Measurements from ENCODE around the gene KRTAP17-1. TPM values are rescaled to one million over a fixed set of nuclear protein-coding genes. Genes with fewer than 3 reads are reported as not detected.
"Not testable (repeated sequence)": the region's sequence is repeated elsewhere in the genome, so short reads cannot be mapped to it uniquely, and the experiment has no call there.

KRTAP17-1 gene
- total RNA-seq, 1 donor from 2014 or later, result not detected

DNA sequence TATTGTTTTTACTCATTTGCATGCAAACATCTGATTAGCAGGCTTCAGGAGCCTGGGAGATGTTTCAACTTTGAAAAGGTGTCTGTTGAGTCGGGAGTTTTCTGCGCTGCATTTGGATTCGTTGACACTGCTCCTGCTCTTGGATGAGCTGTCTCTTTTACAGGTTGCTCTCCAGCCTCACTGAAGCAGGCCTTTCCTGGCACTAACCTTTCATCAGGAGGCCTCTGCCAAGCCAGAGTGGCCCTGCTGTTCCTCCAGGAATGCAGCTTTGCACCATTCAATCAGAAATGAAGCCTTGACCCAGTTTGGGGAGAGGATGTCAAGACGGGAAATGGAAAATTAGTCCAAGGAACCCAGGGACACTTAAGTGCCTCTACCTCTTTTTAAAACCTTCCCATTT lies 12.5 kb downstream of the KRTAP17-1 start:
- DNase-seq, result no peak

DNA sequence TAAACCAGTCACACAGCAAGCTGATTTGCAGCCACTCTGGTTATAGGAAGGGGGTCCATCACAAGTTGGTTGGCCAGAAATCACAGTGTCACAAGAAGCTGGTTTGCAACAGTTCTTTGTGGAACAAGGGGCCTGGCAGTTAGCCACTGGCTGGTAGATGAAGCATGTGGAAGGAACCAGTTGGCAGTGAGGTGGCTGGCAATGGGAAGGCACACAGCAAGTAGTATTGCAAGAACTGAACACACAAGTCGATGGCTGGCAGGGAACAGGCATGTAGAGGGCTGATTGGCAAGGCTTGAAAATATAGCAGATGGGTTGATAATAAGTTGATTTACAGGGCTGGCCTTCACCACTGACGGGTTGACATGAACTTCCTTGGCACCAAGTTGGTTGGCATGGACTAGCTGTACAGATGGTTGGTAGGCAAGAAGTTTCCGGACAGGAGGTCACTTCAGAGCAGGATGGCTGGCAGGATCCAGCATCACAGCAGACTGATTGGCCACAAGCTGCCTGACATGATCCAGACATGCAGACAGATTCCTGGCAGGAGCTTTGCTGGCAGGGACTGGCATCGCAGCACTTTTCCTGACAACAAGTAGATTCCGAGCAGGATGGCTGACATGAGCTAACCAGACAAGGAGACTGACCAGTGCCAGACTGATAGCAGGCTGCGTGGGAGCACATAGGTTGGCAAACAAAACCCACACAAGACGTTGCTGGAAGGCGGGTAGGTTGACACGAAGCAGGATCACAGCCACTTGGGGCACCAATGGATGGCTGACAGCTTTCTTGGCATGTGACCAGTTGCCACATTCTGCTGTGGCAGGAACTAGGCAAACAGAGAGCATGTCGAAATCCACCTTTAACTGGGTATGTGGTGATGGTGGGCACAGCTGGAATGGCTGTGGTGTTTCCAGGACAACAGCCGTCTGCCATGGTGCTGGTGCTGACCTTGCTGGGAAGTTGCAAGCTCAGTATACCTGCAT lies 13.3 kb downstream of the KRTAP17-1 start, which contains the start of gene KRTAP29-1:
Gene KRTAP29-1, minus strand, starts transcription at position 936 of the 986 bp plus-strand sequence. Its CDS starts 0 bp downstream, at position 936.
- no peak for DNase-seq

DNA sequence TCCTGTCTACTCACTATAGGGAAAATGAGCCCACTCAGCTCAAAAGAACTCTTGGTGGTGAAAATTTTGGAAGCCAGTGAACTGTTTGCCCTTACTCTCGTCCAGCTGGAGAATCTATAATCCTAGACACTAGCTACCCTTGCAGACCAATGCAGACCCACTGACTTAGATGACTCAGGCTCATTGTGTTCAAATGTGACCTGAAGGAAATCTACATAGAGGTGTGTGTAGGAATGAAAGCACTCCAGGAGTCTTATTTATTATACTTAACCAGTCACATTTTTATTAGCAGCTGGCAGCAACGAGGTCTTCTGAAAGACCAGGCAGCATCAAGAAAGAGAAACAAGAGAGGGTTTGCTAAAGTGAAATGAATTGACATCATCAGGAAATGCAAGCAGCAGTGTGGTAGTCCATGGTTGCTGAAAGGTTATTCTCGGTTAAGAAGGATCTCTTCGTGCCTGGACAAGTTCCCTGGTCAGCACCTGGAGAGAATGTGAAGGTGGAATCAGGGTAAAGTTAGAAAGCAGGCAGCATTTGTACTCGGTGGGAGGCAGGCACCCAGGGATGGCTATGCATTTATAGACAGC lies 14.2 kb downstream of the KRTAP17-1 start:
- no peak for DNase-seq

DNA sequence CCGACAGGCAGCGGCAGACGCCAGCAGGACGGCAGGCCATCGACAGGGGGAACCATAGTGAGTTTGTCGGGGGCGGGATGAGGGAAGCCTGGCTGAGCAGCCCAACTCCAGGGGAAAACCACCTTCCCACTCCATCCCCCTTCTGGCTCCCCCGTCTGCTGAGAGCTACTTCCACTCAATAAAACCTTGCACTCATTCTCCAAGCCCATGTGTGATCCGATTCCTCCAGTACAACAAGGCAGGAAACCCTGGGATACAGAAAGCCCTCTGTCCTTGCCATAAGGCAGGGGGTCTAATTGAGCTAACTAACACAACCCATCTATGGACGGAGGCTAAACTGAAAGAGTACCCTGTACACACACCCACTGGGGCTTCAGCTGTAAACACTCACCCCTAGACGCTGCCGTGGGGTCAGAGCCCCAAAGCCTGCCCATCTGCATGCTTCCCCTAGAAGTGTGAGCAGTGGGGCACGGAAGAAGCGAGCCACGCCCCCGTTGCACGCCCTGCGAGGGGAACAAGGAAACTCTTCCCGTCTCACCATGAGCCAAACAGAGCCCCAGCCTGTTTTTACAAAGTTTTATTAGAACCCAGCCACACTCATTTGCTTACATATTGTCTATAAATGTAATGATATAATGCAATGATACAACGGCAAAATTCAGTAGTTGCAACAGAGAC lies 16.9 kb downstream of the KRTAP17-1 start:
- DNase-seq, result no peak

DNA sequence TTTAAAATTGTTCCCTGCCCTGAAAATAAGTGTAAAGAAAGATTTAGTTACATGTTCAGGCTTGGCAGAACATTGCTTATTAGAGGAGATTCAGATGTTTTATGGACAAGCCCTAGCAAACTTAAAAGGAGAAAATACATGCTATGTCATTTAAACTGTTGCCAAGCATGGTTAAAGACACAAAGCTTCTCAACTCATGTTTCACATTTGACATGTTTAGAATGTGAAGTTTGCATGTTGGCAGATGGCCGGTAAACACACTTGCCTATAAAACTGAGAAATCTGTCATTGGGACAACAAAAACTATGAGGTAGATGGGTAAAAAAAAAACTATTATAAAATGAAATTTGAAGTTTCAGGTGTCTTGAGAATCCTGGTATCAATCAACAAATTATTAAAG lies 18.7 kb downstream of the KRTAP17-1 start:
- DNase-seq, result no peak

DNA sequence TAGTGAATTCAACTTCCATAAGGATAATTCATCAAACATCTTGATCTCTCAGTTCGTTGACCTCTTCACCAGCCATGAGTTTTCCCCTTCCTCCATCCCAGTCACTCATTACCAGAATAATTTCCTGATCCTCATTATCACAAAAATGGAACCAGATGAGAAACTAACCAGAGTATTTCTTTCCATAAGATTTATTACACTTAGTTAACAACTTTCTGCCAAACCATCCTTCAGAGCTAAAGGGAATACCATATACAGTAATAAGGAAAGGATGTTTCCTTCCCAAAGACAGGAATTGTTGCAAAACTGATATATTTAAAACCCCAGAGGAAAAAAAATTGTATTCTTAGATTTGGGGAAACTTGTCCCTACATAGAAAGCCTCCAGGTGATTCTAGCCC lies 21.5 kb downstream of the KRTAP17-1 start:
- no peak for DNase-seq

DNA sequence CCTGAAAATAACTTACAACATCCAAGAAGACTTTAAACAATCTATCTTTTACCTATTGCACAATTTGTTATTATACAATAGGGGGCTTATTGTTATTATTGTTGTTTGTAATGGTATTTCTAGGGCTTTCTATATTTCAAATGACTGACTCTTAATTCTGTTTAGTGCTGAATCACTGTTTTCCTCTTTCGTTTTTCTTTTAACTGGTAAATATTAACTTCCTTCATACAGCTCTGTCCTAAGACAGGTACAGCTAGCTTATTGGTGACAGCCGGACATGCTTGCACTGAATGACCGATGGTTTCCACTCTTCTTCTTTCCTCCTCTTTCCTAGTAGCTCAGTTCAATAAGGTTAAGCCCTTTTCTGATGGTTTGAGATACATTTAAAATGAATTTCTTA lies 28.5 kb downstream of the KRTAP17-1 start:
- no peak for DNase-seq

DNA sequence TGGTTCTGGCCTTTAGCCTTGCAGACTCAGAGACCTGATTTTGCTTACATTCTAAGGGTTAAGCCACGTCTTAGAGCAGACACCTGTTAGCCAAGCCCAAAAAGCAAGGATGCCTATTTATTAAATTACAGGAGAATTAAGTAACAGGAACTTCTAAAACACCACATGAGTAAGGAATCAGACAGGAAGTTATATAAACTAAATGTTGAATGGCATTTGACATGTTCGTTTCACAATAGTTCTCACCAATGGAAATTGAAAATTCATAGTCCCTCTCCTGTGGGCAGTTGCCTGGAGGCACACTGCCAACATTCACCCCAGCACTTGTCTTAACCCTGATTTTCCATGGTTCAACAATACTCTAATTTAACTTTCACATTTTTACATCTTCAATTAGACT lies 31.0 kb downstream of the KRTAP17-1 start:
- DNase-seq, result no peak

DNA sequence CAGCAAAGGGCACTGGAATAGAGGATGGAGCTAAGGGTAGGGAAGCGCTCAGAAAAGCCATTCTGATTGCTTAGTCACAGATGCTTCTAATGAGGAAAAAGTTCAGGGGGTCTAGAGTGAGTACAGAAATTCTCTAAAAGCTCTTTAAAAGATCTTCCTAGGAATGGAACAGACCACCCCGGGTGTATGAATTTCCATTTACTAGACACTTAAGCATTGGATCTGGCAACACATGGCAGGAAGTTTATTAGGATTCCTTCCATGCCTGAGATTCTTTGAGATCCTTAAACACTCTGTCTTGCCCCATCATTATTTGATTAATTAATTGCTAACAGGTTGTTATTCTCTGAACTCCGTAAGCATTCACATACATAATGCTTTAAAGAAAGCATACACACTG lies 31.5 kb downstream of the KRTAP17-1 start:
- no peak for DNase-seq

DNA sequence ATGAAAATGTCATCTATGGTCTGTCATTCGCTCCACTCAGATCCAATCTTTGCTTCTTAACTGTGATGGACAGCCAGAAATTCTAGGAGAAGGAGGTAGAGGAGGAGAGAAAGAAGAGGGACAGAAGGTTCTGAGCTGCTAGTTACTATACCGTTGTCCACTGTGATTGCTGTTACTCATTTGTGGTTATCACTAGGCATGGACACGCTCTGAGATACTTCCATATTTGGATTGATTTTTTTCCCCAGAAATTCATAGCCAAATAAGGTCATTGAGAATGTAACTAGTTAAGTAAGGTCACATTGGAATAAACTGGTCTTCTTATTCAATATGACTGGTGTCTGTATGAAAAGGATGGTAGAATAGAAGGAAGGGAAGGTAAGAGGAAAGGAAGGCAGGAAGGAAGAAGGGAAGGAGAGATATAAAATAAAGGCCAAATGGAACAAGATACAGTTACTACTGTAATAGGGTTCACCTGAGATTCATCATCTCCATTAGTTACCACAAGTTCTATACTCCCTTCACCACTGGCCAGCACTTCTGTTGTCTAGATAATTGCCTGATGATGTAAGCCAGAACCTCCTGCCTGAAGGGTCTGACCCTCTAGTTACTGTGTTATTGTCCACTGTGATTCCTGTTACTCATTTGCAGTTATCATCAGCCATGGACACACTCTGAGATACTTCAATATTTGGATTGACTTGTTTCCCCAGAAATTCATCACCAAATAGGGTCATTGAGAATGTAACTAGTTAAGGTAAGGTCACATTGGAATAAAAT lies 37.1 kb downstream of the KRTAP17-1 start:
- DNase-seq, result no peak

DNA sequence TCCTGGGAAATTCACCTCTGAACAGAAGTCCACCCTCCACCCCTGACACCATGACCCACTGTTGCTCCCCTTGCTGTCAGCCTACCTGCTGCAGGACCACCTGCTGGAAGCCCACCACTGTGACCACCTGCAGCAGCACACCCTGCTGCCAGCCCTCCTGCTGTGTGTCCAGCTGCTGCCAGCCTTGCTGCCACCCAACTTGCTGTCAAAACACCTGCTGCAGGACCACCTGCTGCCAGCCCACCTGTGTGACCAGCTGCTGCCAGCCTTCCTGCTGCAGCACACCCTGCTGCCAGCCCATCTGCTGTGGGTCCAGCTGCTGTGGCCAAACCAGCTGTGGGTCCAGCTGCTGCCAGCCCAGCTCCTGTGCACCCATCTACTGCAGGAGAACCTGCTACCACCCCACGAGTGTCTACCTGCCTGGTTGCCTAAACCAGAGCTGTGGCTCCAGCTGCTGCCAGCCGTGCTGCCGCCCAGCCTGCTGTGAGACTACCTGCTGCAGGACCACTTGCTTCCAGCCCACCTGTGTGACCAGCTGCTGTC lies 39.8 kb downstream of the KRTAP17-1 start, which contains the start of gene KRTAP9-7:
Gene KRTAP9-7, plus strand, starts transcription at position 51 of the 543 bp plus-strand sequence. Its CDS starts 0 bp downstream, at position 51.
- not testable (repeated sequence) for DNase-seq

DNA sequence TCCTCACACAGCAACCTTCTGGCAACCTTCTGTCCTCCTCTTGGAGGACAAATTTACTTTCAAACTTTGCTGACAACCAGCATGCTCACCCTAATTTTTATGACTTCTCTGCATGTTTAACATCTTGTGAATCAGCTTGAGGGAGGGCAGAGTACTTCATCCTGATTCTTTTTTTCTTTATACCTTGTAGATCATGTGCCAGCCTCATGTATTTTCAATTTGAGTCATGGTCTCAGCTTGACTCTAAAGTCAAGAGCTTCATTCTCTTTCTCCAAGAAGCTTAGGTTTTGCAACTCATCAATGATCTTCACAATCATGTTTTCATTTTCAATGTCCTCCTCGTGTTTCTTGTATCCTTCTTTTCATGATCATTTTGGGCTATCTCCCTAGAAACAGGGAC lies 43.7 kb downstream of the KRTAP17-1 start:
- DNase-seq, result no peak

DNA sequence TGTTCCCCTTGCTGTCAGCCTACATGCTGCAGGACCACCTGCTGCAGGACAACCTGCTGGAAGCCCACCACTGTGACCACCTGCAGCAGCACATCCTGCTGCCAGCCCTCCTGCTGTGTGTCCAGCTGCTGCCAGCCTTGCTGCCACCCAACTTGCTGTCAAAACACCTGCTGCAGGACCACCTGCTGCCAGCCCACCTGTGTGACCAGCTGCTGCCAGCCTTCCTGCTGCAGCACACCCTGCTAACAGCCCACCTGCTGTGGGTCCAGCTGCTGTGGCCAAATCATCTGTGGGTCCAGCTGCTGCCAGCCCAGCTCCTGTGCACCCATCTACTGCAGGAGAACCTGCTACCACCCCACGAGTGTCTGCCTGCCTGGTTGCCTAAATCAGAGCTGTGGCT lies 44.2 kb downstream of the KRTAP17-1 start:
- DNase-seq, result not testable (repeated sequence)

DNA sequence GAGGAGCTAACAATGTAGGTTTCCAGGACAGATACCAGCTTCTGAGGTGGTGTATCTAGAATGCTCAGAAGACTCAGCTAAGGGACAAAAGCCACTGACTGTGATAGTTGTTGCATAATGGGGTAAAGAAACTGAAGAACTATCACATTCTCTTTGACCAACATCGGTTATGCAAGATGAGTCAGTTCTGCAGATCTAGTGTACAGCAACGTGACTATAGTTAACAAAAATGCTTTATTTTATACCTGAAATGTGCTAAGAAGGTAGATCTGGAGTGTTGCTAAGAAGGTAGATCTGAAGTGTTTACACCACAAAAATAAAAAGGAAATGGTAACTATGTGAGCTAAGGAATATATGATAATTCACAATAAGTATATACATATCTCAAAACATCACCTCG lies 47.8 kb downstream of the KRTAP17-1 start:
- no peak for DNase-seq

DNA sequence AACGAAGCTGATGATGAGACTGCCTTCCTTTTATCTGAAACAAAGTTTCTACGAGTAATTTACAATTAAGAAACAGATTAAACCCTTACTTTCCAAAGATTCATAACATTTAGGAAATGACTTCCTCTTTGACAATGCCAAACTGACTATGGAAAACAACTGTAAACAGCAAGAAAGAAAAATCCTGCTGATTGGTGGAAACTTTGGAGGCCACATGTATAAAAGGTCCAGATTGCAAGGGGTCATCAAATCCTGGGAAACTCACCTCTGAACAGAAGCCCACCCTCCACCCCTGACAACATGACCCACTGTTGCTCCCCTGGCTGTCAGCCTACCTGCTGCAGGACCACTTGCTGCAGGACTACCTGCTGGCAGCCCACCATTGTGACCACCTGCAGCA lies 50.4 kb downstream of the KRTAP17-1 start, which contains the start of gene KRTAP9-6:
Gene KRTAP9-6, plus strand, starts transcription at position 301 of the 400 bp plus-strand sequence. Its CDS starts 0 bp downstream, at position 301.
- no peak for DNase-seq

Small RNAs within 50 kb of the gene (small RNA-seq; reads per million reads assigned to genes)
- gene KRTAP9-10P, result not detected

Other genes starting within 250 kb of the KRTAP17-1 start
- not detected for gene KRTAP2-4, start 249.8 kb downstream of the KRTAP17-1 start, total RNA-seq
- gene KRTAP4-7, start 231.6 kb downstream of the KRTAP17-1 start, total RNA-seq, result not detected
- not detected for gene KRTAP4-8, start 217.6 kb downstream of the KRTAP17-1 start, total RNA-seq
- gene KRTAP4-16, start 213.5 kb downstream of the KRTAP17-1 start, total RNA-seq, result not detected
- not detected for gene KRTAP4-9, start 210.3 kb downstream of the KRTAP17-1 start, total RNA-seq
- gene KRTAP4-11, start 197.3 kb downstream of the KRTAP17-1 start, total RNA-seq, result not detected
- gene KRTAP4-12, start 191.5 kb downstream of the KRTAP17-1 start, total RNA-seq, result not detected
- not detected for gene KRTAP4-6, start 175.2 kb downstream of the KRTAP17-1 start, total RNA-seq
- not detected for gene KRTAP4-5, start 165.9 kb downstream of the KRTAP17-1 start, total RNA-seq
- gene KRTAP4-4, start 155.0 kb downstream of the KRTAP17-1 start, total RNA-seq, result not detected
- not detected for gene KRTAP4-3, start 147.5 kb downstream of the KRTAP17-1 start, total RNA-seq
- not detected for gene KRTAP4-2, start 137.5 kb downstream of the KRTAP17-1 start, total RNA-seq
- not detected for gene KRTAP4-1, start 130.8 kb downstream of the KRTAP17-1 start, total RNA-seq
- not detected for gene KRTAP9-1, start 125.8 kb downstream of the KRTAP17-1 start, total RNA-seq
- not detected for gene KRTAP9-2, start 89.1 kb downstream of the KRTAP17-1 start, total RNA-seq
- gene KRTAP9-3, start 83.3 kb downstream of the KRTAP17-1 start, total RNA-seq, result not detected
- not detected for gene KRTAP9-8, start 77.7 kb downstream of the KRTAP17-1 start, total RNA-seq
- not detected for gene KRTAP9-4, start 66.0 kb downstream of the KRTAP17-1 start, total RNA-seq
- not detected for gene KRTAP9-9, start 60.3 kb downstream of the KRTAP17-1 start, total RNA-seq
- not detected for gene KRTAP9-6, start 50.3 kb downstream of the KRTAP17-1 start, total RNA-seq
- gene KRTAP9-7, start 40.0 kb downstream of the KRTAP17-1 start, total RNA-seq, result not detected
- not detected for gene KRTAP29-1, start 12.9 kb downstream of the KRTAP17-1 start, total RNA-seq
- not detected for gene KRTAP16-1, start 6.4 kb downstream of the KRTAP17-1 start, total RNA-seq
- gene KRT33A, start 35.1 kb upstream of the KRTAP17-1 start, total RNA-seq, result not detected
- not detected for gene KRT33B, start 54.1 kb upstream of the KRTAP17-1 start, total RNA-seq
- gene KRT34, start 66.6 kb upstream of the KRTAP17-1 start, total RNA-seq, result 0.31 TPM
- 0.47 TPM for gene KRT31, start 81.9 kb upstream of the KRTAP17-1 start, total RNA-seq
- not detected for gene KRT37, start 108.9 kb upstream of the KRTAP17-1 start, total RNA-seq
- gene KRT38, start 125.3 kb upstream of the KRTAP17-1 start, total RNA-seq, result not detected
- gene KRT32, start 151.7 kb upstream of the KRTAP17-1 start, total RNA-seq, result not detected
- not detected for gene KRT35, start 165.4 kb upstream of the KRTAP17-1 start, total RNA-seq
- gene KRT36, start 174.2 kb upstream of the KRTAP17-1 start, total RNA-seq, result not detected
- gene KRT13, start 189.9 kb upstream of the KRTAP17-1 start, total RNA-seq, result 0.78 TPM
- 0.16 TPM for gene KRT15, start 203.2 kb upstream of the KRTAP17-1 start, total RNA-seq
- 11.4 TPM for gene KRT19, start 212.6 kb upstream of the KRTAP17-1 start, total RNA-seq

Measured in occipital lobe (tissue), 3 donors.